Skeletal muscle cell (primary cell): Measurements from ENCODE around the gene MUSTN1.

Experiments
- DNase-seq: peaks from one replicate; pipeline ENCODE4 v3.0.0-alpha.2; 2010; ENCODE audit warnings: low read depth
- H3K4me3 ChIP-seq: 2 replicates; pipeline ENCODE4 v1.5.1; 2011; ENCODE audit warnings: low read depth, mild to moderate bottlenecking, control low read depth, low read length, moderate library complexity

Gene MUSTN1

DNA sequence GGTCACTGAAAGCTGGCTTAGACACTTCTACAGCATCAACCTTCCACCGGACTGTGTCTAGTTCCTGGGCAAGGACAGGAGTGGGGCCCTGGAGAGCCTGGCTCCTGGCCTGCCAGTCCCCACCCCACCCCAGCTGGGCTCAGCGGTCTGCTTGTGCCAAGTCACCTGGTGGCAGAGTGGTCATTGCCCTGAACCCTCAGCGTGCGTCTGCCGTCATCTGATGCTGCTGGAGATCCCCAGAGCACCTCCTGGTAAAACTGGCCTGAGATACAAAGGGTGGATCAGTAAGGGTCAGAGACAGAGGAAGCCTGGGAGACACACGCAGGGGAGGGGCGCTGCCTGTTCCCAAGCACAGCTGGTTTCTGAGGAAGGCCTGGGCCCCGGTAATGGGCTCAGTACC, 21.0 kb downstream of the MUSTN1 start:
- no peak overlapping the region for H3K4me3 ChIP-seq

DNA sequence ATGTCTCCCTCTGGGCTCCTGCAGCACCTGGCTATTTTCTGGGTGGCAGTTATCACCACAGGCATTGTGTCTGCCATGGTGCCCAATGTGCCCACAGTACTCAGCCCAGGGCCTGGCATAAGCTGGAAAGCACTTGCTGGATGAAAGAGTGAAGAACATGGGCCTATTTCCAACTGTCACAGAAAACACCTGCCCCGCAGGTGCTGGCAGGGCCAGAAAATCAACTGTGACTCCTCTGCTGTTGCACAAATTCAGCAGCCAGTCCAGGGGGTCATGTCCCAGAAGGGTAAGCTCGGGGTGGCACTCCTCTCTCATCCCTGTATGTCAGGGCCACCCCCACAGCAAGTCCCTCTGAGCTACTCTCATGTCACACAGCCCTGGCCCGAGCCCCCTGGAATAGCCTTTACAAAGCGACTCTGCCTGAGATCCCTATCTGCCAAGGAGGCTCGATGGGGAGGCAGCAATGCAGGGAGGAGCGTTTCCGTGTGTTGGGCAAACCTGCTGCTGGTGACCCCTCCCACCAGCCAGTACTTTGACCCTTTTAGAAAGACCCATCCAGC, 23.3 kb downstream of the MUSTN1 start:
- DNase-seq = no peak
- H3K4me3 ChIP-seq = no peak overlapping the region

More for the DNA sequence above, 21.0 kb downstream of the MUSTN1 start:
- DNase-seq = no peak

DNA sequence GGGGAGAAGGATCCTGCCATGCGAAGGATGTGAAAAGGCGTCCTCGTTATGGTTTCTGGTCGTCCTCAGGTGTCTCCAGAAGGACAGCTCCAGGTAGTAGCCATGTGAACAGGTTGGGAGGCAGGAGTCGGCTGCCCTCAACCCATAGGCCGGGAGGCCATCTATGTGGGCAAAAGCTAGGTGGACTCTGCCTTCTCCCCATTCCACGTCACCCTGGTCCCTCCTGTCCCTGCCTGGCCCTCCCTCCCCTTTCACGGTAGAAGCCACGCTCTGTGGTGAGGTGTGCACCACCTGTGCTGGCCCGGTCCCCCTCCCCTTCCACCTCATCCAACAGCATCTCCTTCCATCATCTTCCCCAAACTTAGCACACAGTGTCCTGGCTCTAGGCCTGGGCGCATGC, 23.9 kb downstream of the MUSTN1 start:
- no peak for DNase-seq
- no peak overlapping the region for H3K4me3 ChIP-seq

DNA sequence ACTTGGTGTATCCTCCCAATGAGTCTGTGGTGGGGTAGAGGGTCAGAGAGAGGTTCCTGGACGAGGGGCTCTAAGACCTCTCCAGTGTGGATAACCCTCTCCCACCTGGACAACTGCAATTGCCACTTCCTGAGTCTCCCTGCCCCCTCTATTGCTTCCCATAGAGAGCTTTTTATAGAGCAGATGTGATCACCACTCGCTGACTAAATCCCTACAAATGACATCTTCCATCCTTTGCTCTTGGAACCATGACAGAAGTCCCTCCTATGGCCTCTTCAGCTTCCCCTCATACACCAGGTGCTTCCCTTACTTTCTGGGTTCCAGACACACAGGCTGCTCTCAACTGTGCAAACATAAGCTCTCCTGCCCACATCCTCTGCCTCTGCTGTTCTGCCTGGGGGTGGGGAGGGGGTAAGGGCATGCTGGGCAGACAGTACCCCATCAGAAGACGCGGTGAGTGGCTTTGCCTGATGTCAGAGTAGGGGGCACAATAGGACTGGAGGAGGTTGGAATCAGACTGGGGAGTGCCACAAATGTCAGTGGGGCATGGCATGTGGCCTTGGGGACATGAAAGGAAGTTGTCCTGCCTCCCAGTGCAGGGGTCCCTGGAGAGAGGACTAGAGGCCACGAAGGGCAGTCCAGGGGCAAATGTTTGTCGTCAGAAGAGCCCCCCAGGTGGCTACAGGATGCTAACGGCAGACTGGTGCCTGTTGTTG, 25.0 kb downstream of the MUSTN1 start:
- DNase-seq = no peak
- no peak overlapping the region for H3K4me3 ChIP-seq

DNA sequence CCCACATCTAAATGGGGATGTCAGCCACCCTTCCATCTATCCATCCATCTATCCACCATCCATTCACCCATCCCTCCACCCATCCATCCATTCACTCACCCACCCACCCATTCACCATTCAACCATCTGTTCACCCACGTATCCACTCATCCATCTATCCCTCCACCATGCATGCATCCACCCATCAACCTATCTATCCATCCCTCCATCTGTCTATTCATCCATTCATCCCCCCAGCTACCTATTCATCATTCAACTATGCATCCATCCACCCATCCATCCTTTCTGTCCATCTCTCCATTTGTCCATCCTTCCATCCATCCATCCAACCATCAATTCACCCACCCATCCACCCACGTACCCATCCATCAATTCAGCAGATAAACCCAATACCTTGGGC, 25.7 kb downstream of the MUSTN1 start:
- H3K4me3 ChIP-seq = no peak overlapping the region

DNA sequence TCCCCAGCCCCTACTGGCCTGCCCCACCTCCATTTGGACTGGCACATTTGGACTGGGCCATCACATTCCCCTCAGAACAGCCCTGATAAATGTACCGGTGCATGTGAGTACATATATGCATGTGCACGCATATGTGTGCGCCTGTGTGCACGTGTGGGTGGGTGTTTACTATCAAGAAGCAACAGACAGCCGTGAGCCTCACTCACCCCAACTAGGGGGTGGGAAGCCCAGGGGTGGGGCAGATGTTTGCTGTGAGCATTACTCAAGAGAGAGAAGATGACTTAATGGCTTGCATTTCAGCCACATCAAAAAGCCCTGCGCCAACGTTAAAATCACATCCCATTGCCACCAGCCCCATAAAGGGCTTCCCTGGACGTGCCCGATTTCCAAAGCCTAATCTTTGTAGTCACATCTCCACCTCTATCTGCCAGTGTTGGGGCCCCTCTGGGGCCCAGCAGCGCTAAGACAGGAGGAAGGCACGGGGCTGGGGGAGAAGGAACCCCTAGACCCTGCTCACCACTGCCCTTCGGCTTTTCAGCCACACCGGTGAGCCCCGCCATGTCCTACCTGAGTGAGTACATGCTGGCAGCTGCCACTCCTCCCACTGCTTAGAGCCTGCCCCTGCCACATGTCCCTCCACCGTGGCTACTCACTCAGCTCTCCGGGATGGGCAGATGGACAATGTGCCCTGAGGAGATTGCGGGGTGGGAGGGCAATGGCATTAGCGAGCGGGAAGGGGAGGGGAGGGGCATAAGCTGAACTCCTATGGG, 29.4 kb downstream of the MUSTN1 start:
- H3K4me3 ChIP-seq = no peak overlapping the region
- DNase-seq = no peak

More for the DNA sequence above, 25.7 kb downstream of the MUSTN1 start:
- DNase-seq = no peak

DNA sequence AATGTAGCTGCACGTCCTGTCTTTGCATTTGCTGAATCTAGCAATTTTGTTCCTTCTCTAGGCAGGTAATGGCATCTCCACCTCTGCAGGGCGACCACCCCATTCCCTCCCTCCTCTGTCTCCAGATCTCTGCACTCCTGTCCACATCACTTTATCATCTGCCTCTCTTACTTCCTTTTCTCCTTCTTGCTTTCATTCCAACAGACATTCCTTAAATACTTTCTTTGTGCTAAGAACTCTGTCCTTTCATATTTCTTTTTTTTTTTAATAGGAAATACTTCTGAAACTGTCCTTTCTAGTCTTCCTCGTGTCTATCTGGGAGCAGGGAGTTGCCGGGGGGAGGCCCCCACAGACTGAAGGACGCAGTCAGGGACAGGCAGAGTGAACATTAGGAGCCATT, 33.0 kb downstream of the MUSTN1 start:
- DNase-seq = no peak
- no peak overlapping the region for H3K4me3 ChIP-seq

DNA sequence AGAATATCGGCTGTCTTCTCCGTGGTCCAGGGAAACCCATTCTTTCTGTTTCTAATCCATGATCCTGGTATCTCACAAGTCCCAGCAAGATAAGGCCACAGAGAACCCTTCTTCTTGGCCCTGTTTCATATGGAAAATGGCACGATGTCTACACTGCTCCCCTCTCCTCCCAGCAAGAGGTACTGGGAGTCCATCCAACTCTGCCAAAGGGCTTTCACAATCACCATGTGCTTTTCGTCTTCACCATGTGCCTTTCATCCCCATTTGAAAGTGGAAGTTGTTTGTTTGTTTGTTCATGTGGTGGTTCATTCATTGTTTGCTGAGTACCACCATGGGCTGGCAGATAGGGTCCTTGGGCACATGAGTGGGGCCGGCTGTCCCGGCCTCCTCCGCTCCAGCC, 34.7 kb downstream of the MUSTN1 start:
- H3K4me3 ChIP-seq = no peak overlapping the region
- DNase-seq = no peak

DNA sequence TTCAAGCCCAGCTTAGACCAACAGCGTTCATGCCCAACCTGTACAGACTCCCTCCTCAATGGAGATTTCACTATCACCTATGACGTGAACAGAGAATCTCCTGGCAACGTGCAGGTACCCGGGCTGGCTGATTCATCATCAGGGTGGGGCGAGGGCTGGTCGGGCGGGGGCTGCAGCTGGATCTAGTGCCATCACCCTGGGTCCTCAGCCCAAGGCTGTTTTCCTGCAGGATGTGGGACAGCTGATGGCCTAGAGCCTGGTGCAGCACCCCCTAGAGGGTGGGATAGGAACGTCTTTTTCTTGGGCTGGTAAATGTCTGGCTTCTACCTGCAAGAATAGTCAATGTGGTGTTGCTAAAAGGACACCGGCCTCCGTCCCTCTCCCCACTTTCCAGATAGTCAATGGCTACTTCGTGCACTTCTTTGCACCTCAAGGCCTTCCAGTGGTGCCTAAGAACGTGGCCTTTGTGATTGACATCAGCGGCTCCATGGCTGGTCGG, 35.8 kb downstream of the MUSTN1 start:
- no peak overlapping the region for H3K4me3 ChIP-seq
- DNase-seq = no peak

DNA sequence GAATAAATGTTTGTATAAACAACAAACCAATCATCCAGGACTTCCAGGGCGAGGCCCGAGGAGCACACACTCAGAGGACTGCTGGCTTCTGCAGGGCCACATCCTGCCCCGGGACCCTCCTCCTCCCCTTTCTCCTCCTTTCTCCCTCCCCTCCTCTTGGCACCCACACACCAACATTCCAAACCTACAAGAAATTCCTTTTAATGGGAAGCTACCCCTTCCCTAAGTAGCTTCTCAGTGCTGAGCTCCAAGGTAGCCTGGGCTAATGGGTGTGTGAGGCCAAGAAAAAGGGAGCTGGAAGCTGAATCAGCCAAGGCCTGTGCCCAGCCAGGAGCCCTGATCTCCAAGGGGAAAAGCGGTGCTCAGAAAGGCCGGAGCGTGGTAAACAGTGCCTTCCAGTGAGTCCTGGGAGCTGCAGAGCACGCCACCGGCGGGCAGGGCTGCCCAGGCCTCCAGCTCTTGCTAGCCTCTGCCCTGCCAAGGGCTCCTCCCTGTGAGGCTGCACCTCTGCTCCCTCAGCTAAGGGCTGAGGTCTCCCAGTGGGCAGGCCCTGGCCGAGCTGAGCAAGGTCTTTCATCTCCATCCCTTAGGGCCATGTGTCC, 36.3 kb downstream of the MUSTN1 start:
- H3K4me3 ChIP-seq = no peak overlapping the region
- DNase-seq = no peak

DNA sequence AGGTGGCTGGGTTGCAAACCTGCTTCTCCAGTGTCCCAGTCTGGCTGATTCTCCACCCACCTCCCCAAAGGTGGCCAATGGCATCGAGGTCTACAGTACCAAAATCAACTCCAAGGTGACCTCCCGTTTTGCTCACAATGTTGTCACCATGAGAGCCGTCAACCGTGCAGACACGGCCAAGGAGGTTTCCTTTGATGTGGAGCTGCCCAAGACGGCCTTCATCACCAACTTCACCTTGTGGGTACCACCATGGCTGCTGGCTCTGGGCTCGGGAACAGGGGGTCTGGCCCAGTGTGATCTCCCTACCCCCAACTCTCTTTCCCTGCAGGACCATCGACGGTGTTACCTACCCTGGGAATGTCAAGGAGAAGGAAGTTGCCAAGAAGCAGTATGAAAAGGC, 38.4 kb downstream of the MUSTN1 start:
- H3K4me3 ChIP-seq = no peak overlapping the region
- DNase-seq = no peak

DNA sequence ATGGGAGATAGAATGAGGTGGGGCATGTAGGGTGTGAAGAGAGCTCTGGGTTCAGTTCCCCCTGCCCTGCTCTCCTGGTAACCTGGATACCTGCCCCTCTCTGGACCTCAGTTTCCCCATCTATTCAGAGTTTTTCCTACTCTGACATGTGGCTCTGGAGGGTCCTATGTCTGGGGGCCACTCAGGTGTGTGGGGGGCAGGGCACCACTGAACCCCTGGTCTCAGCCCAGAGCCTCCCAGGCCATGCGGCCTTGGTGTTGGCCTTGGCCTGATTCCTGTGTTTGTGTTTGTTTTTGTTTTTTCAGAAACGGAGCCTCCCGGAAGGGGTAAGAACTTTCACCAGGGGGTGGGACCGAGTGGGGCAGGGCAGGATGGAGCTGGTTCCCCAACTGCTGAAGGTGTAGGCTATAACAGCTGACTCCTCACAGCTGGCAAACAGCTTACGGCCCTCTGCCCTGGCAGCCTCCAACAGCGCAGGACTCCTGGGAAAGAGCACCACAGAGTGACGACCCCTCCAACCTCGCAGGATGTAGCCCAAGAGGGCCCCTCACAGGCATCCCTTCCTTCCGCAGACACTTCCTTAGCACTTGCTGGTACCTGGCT, 39.4 kb downstream of the MUSTN1 start:
- no peak for DNase-seq
- no peak overlapping the region for H3K4me3 ChIP-seq

DNA sequence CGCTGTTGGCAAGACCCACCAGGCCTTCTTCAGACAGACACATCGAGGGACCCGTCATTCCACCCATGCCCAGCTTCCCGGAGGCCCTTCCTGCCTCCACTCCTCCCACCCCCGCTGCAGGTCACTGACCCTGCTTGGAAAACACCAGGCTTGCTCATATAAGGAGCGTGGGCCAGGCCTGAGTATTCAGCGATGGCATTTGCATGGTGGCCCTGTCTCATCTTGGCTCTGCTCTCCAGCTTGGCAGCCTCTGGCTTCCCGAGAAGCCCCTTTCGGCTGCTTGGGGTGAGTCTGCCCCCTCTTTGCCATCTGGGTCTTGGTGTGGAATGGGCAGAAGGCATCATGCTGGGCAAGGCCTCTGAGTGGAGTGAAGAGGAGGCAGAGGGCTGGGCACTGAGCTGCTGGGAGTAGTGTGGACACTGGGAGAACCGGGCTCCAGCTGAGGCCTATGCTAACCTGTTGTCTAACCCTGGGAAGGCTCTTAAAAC, 40.2 kb downstream of the MUSTN1 start, which contains the start of gene ITIH3:
Gene ITIH3, plus strand, starts transcription at position 185 of the 488 bp plus-strand sequence. Its CDS starts 8 bp downstream, at position 193.
- no peak for DNase-seq
- H3K4me3 ChIP-seq = no peak within 1 kb of the TSS

DNA sequence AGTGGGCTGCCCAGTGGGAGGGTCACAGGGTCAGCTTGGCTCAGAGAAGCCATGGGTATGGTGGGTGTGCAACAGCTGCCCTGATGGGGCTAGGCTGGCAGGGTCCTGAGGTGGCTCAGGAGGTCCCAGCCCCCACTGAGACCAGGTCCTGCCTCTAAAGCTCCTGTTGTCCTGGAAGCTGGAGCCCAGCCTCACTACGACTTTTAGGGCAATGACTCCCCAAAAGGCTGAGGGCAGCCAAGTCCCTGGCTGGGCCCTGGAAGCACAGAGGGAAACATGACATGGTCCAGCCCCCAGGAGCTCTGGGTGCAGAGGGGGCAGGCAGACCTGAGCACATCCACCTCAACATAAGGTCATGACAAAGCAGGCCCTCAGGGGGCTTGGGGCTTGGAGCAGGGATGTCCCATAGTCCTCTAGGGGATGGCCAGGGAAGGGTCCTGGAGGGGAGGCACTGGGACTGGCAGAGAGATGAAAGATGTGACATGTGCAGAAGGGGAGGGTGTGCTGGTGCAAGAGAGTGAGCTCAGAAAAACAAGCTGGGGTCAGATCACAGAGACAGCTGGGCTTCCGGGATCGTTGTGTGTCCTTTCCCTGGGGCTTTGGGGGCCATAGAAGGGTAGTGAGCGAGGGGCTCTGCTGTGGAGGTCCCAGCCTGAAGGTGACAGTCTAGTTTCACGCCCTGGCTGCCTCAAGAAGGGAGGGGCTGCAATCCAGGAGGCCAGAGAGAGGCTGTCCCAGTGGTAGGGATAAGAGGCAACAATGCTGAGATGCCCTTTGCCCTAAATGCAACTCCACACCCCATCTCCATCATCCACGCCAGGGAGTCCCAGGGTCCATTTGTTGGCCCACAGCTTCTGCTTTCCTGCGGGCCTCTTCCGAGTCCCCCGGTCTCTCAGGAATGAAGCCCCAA, 40.9 kb downstream of the MUSTN1 start:
- DNase-seq = no peak
- no peak overlapping the region for H3K4me3 ChIP-seq

DNA sequence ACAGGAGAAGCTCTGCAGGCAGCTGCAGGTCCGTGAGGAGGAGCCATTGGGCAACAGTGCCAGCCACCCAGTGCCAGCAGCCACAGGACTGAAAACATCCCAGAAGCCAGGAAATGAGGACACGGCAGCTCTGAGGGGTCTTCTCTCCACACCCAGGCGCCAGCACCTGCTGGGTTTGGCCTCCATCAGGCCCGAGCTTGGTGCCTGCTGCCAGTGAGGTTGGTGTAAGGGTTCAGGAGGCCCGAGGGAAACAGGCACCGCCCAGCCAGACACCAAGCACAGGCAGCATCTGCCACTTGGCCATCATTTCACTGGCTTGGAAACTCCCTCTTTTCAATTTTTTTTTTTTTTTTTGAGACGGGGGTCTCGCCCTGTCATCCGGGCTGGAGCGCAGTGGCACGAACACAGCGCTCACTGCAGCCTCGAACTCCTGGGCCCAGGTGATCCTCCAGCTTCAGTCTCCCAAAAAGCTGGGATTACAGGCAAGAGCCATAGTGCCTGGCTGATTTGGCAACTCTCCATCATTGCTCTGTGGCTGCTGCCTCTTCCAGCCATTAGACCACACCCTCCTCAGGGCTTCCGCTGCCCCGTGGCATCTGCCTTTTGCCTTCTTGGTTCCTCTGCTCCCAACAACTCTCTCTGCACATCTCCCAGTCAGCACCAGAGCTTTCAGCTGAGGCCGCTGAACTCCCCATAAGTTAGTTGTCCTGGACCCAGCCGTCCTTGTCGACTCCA, 41.7 kb downstream of the MUSTN1 start:
- DNase-seq = no peak
- no peak overlapping the region for H3K4me3 ChIP-seq

DNA sequence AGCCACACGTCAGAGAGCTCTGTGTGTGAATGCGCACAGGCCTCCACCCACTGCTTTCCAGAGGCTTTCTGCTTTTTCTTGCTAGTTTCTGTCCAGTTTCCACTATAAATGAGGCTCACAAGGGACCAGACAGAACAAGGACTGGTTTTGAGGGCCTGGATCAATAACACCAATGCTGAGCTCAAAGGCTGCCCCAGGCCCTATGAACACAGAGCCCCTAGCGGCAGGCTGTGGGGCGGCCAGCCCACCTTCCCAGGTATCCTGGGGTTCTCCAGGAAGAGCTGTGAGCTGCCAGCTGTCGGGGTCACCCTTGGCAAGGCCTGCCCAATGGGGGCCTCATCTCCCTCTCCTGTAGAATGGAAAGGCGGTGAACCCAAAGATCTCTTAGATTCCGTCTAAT, 42.4 kb downstream of the MUSTN1 start:
- no peak overlapping the region for H3K4me3 ChIP-seq
- no peak for DNase-seq

DNA sequence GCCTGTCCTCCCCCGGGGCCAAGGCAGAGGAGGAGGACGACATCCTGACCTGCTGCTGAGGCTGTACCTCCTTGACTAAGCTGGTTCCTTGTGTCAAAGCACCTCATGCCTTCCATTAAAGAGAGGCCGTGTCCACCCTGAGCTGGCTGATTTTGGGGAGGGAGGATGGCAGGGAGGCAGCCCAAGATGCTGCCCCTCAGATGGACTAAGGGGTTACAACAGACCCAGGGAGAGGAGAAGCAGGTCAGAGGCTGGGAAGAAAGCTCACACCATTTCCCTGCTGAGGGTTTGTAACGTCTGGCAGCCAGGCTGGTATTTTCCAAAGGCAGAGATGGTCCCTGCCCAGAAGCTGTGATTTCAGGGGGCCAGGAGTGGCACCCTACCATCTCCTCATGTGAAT, 42.9 kb downstream of the MUSTN1 start:
- no peak for DNase-seq

DNA sequence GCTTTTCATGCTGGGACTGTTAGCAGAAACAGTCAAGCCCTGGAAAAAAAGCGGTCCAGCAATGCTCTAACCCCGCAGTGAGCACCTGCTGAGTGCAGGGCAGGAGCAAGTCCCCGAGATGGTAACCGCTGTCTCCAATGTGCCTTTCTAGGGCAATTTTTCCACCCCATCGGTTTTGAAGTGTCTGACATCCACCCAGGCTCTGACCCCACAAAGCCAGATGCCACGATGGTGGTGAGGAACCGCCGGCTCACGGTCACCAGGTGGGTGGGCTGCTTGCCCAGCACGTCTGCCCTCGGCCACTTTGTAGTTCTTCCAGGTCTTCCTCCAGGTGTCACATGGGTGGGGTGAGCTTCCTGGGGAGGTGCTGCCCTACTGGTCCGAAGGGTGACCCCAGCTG, 43.5 kb downstream of the MUSTN1 start:
- no peak for DNase-seq
- H3K4me3 ChIP-seq = no peak overlapping the region

More for the DNA sequence above, 42.9 kb downstream of the MUSTN1 start:
- H3K4me3 ChIP-seq = no peak overlapping the region
